ENCODE measurements around the gene HTRA2. TPM values are rescaled to one million over a fixed set of nuclear protein-coding genes. Genes with fewer than 3 reads are reported as not detected.

Gene HTRA2
- polyA plus RNA-seq, 1 donor (not counting 4 experiments of a cell fraction or from before 2014, with no cell fraction given), result 25.5 TPM

- H2AFZ ChIP-seq (ENCODE audit: control insufficient read depth, low read length), result peak overlapping the region; percentile 84
- H3K79me2 ChIP-seq (ENCODE audit: control insufficient read depth, insufficient read depth, low read length), result peaks cover 16% of the 10 kb centered on the region
- H3K27me3 ChIP-seq (ENCODE audit: control insufficient read depth, extremely low read depth, insufficient read depth, low read length), result peaks cover 36% of the 10 kb centered on the region
- peaks cover 40% of the 10 kb centered on the region for H3K4me1 ChIP-seq (ENCODE audit: control insufficient read depth, extremely low read depth, insufficient read depth, low read length)
- H3K4me2 ChIP-seq (ENCODE audit: control insufficient read depth, extremely low read depth, insufficient read depth, low read depth, low read length), result peak overlapping the region; percentile 94
- FAIRE-seq (no peak), DNase-seq (ENCODE audit: low read depth, low spot score) (no peak)
- dilution Hi-C loops (cut with MboI; ENCODE audit: extremely low pct_ligation_motif_present, low sequenced_read_pairs), result no loop called here
- peak in 2 of 3 experiments; percentile 30 to 46 for TF ChIP-seq CTCF (optimal IDR thresholded peaks at IDR 0.05 in 1 of 3, IDR thresholded peaks at IDR 0.05 in 1 of 3, conservative IDR thresholded peaks at IDR 0.05 in 1 of 3; ENCODE audit: extremely low read depth in 1 of 3, insufficient read depth in 2 of 3, low read length in 3 of 3)
- peak; percentile 31 for TF ChIP-seq EZH2 (IDR thresholded peaks at IDR 0.05; ENCODE audit: low read length)
- H3K27ac ChIP-seq (ENCODE audit: control insufficient read depth, insufficient read depth, low read length), result peak overlapping the region; percentile 30
- H4K20me1 ChIP-seq (ENCODE audit: control insufficient read depth, extremely low read depth, insufficient read depth, low read length), result no peaks in the 10 kb centered on the region
- peak overlapping the region; percentile 64 for H3K9ac ChIP-seq (ENCODE audit: control insufficient read depth, extremely low read depth, insufficient read depth, low read length)
- peak overlapping the region; percentile 47 to 70 (median 63) for H3K4me3 ChIP-seq (ENCODE audit: control insufficient read depth in 2 of 3, extremely low read depth in 1 of 3, insufficient read depth in 2 of 3, low read depth in 1 of 3, low read length in 3 of 3)
- H3K9me3 ChIP-seq (ENCODE audit: control insufficient read depth, low read depth, low read length), result no peaks in the 10 kb centered on the region
- peaks cover 9 to 10% of the 10 kb centered on the region in 2 experiments for H3K36me3 ChIP-seq (ENCODE audit: control insufficient read depth in 2 of 2, extremely low read depth in 1 of 2, insufficient read depth in 2 of 2, low read length in 2 of 2)
- H3K9me1 ChIP-seq (ENCODE audit: control insufficient read depth, extremely low read depth, insufficient read depth, low read length), result no peaks in the 10 kb centered on the region
These were observed 26.8 kb upstream of the HTRA2 start for GRCh38 chr2:74502720-74503505.

DNA sequence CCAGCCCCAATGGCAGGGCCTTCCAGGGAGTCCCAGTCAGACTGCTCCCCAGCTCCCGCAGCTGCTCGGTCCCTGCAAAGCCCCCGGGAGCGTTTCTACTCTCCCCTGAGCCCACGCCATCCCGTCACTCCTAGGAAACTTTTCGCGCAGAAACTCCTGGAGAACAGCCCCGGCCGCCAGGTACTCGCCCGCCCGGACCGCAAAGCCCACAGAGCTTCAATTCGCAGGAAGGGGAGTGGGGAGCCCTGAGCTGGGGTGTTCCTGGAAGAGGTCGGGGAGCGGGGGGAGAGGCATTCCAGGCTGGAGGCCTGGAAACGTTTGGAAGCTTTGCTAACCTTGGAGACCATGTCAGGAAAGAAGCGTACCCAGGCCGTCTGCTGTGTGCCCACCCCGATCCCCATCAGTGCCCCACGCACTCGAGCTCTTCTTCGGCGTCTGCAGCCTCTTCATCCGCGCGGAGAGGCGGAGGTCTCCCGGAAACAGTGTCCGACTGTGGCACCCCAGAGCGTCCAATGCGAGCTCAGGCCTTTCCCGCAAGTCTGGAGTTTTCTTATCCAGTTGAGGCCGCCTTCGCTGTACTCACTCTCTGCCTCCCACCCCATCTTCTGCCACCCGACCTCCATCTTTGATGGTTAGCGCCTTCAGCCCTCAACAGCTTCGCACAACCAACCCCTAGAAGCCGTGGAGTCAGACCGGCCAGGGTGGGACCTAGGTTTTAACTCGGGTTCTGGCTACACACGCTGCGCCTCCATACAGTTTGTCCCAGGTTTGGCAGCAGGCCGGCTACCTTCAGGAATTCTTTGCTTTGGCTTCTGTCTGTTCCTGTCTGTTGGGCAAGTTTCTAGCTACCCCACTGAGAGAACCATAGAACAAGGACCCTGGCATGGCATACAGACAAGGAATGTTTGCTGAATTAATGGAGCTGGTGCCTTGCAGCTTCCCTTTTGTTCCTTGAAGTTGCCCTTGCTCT lies 25.9 kb upstream of the HTRA2 start:
- DNase-seq (ENCODE audit: low read depth, low spot score), result no peak
- Histone ChIP-seq H4K20me1 (ENCODE audit: control insufficient read depth, extremely low read depth, insufficient read depth, low read length) (no peaks in the 10 kb centered on the region), H3K27ac (ENCODE audit: control insufficient read depth, insufficient read depth, low read length) (peak overlapping the region; percentile 30), H3K9me1 (ENCODE audit: control insufficient read depth, extremely low read depth, insufficient read depth, low read length) (no peaks in the 10 kb centered on the region), H3K9me3 (ENCODE audit: control insufficient read depth, low read depth, low read length) (no peaks in the 10 kb centered on the region), H3K4me1 (ENCODE audit: control insufficient read depth, extremely low read depth, insufficient read depth, low read length) (peaks cover 37% of the 10 kb centered on the region), H3K4me3 (ENCODE audit: control insufficient read depth in 2 of 3, extremely low read depth in 1 of 3, insufficient read depth in 2 of 3, low read depth in 1 of 3, low read length in 3 of 3) (peak overlapping the region in 1 of 3 experiments; percentile 70), H3K9ac (ENCODE audit: control insufficient read depth, extremely low read depth, insufficient read depth, low read length) (peak overlapping the region; percentile 64), H2AFZ (ENCODE audit: control insufficient read depth, low read length) (peak overlapping the region; percentile 84), H3K27me3 (ENCODE audit: control insufficient read depth, extremely low read depth, insufficient read depth, low read length) (peaks cover 27% of the 10 kb centered on the region), H3K36me3 (ENCODE audit: control insufficient read depth in 2 of 2, extremely low read depth in 1 of 2, insufficient read depth in 2 of 2, low read length in 2 of 2) (peaks cover 9 to 10% of the 10 kb centered on the region in 2 experiments), H3K4me2 (ENCODE audit: control insufficient read depth, extremely low read depth, insufficient read depth, low read depth, low read length) (peak overlapping the region; percentile 94), H3K79me2 (ENCODE audit: control insufficient read depth, insufficient read depth, low read length) (peaks cover 16% of the 10 kb centered on the region)
- no peak for FAIRE-seq
- TF ChIP-seq EZH2 (IDR thresholded peaks at IDR 0.05; ENCODE audit: low read length) (no peak), CTCF (optimal IDR thresholded peaks at IDR 0.05 in 1 of 3, IDR thresholded peaks at IDR 0.05 in 1 of 3, conservative IDR thresholded peaks at IDR 0.05 in 1 of 3; ENCODE audit: extremely low read depth in 1 of 3, insufficient read depth in 2 of 3, low read length in 3 of 3) (no peak)
- dilution Hi-C loops (cut with MboI; ENCODE audit: extremely low pct_ligation_motif_present, low sequenced_read_pairs), result no loop called here

All from keratinocyte (primary cell).